Left kidney (tissue), 2 donors: Measurements from ENCODE around the gene CNDP1. TPM values are rescaled to one million over a fixed set of nuclear protein-coding genes. Genes with fewer than 3 reads are reported as not detected.

Experiments used
- DNase-seq: peaks from one replicate; pipeline ENCODE4 v3.0.0-alpha.2; 2013
- polyA plus RNA-seq: library from polyadenylated mRNA; unstranded; fragments of 120-200 nt; gene quantifications from one replicate; pipeline ENCODE4 v1.2.1, GENCODE V29; 2013; ENCODE audit not compliant: insufficient read length

CNDP1 gene
- polyA plus RNA-seq, 1 donor = 1.6 TPM

- no peak for DNase-seq
Observed at GRCh38 chr18:74506448-74507084, 27.7 kb upstream of the CNDP1 start.

GRCh38 chr18:74507097-74507881 is 27.0 kb upstream of the CNDP1 start:
- DNase-seq = no peak

- no peak for DNase-seq
Observed at GRCh38 chr18:74507927-74508326, 26.4 kb upstream of the CNDP1 start.

- DNase-seq = no peak
Observed at GRCh38 chr18:74508366-74508765, 25.9 kb upstream of the CNDP1 start.

GRCh38 chr18:74508821-74509225 is 25.5 kb upstream of the CNDP1 start:
- no peak for DNase-seq

GRCh38 chr18:74509856-74510769 is 24.2 kb upstream of the CNDP1 start:
- no peak for DNase-seq

- DNase-seq = no peak
Observed at GRCh38 chr18:74510770-74511095, 23.6 kb upstream of the CNDP1 start.

- DNase-seq = no peak
Observed at GRCh38 chr18:74511823-74512222, 22.5 kb upstream of the CNDP1 start.

GRCh38 chr18:74512321-74513053 is 21.8 kb upstream of the CNDP1 start:
- DNase-seq = no peak

- DNase-seq = no peak
Observed at GRCh38 chr18:74513149-74513882, 21.0 kb upstream of the CNDP1 start.

- DNase-seq = no peak
Observed at GRCh38 chr18:74513883-74514205, 20.5 kb upstream of the CNDP1 start.

- no peak for DNase-seq
Observed at GRCh38 chr18:74514860-74515495, 19.3 kb upstream of the CNDP1 start.

GRCh38 chr18:74515620-74516231 is 18.6 kb upstream of the CNDP1 start:
- no peak for DNase-seq

GRCh38 chr18:74516271-74517235 is 17.7 kb upstream of the CNDP1 start:
- no peak for DNase-seq

- DNase-seq = no peak
Observed at GRCh38 chr18:74517236-74517630, 17.1 kb upstream of the CNDP1 start.

GRCh38 chr18:74518456-74519295 is 15.6 kb upstream of the CNDP1 start:
- DNase-seq = no peak

GRCh38 chr18:74519320-74520095 is 14.8 kb upstream of the CNDP1 start:
- no peak for DNase-seq
